Measurements from ENCODE around the gene TEKT5.

DNA sequence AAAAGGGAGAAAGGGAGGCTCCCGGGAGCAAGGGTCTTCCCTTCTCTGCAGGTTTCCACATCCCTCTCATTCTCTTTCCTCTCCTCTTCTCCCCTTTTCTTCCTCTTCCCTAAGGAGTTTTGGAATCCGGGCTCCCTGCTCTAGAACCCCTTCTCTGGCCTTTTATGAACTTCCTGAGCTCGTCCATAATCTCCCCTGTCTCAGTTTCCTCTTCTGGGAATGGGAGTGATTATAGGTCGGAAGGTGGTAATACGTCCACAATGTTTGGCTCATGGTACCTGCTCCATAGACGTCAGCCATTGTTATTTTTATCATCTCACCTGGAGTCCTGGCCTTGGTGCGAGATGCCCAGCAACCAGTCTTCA lies 113.9 kb downstream of the TEKT5 start:
- TF ChIP-seq CTCF (IDR thresholded peaks at IDR 0.05; ENCODE audit: low read length) (no peak), EZH2 (optimal IDR thresholded peaks at IDR 0.05; ENCODE audit: low read depth, low read length) (no peak), EZH2phosphoT487 (IDR thresholded peaks at IDR 0.05; ENCODE audit: low read length) (no peak)
